GM23248 (cell line): ENCODE measurements around the gene SEPTIN1. TPM values are rescaled to one million over a fixed set of nuclear protein-coding genes. Genes with fewer than 3 reads are reported as not detected.

Experiments
- DNase-seq: peaks from one replicate; pipeline ENCODE4 v3.0.0-alpha.2; 2015
- H2AFZ ChIP-seq: fragments of 200-600 bp; sonication (generic); 2 replicates; pipeline ENCODE4 v1.6.1; 2016; ENCODE audit warnings: antibody characterized with exemption
- H3F3A ChIP-seq: fragments of 200-600 bp; sonication (generic); 2 replicates; pipeline ENCODE4 v1.6.1; 2016; ENCODE audit warnings: mild to moderate bottlenecking, antibody characterized with exemption, mixed run types; ENCODE audit not compliant: insufficient read depth
- H3K27ac ChIP-seq: fragments of 200-600 bp; sonication (generic); 2 replicates; pipeline ENCODE4 v1.5.1; 2016; ENCODE audit warnings: mild to moderate bottlenecking
- H3K27me3 ChIP-seq: fragments of 200-600 bp; sonication (generic); replicated peaks from 2 replicates; pipeline ENCODE4 v1.6.1; 2016; ENCODE audit warnings: mild to moderate bottlenecking; ENCODE audit not compliant: insufficient read depth
- H3K36me3 ChIP-seq: fragments of 200-600 bp; sonication (generic); 2 replicates; pipeline ENCODE4 v1.6.1; 2016; ENCODE audit warnings: low read depth, mild to moderate bottlenecking
- H3K4me1 ChIP-seq: fragments of 200-600 bp; sonication (generic); 2 replicates; pipeline ENCODE4 v1.6.1; 2016; ENCODE audit warnings: mild to moderate bottlenecking; ENCODE audit not compliant: insufficient read depth
- H3K4me2 ChIP-seq: fragments of 200-600 bp; sonication (generic); one replicate; pipeline ENCODE4 v1.6.1; 2016; ENCODE audit warnings: mild to moderate bottlenecking; ENCODE audit not compliant: unreplicated experiment
- H3K4me3 ChIP-seq: fragments of 200-600 bp; sonication (generic); 2 replicates; pipeline ENCODE4 v1.5.1; 2016; ENCODE audit warnings: mild to moderate bottlenecking
- H3K79me2 ChIP-seq: fragments of 200-600 bp; sonication (generic); 2 replicates; pipeline ENCODE4 v1.6.1; 2016; ENCODE audit warnings: mild to moderate bottlenecking; ENCODE audit not compliant: insufficient read depth
- H3K9ac ChIP-seq: fragments of 200-600 bp; sonication (generic); 2 replicates; pipeline ENCODE4 v1.6.1; 2016; ENCODE audit warnings: mild to moderate bottlenecking
- H3K9me2 ChIP-seq: fragments of 200-600 bp; sonication (generic); 2 replicates; pipeline ENCODE4 v1.6.1; 2016; ENCODE audit warnings: mixed run types, mild to moderate bottlenecking, moderate library complexity; ENCODE audit not compliant: insufficient read depth
- H3K9me3 ChIP-seq: fragments of 200-600 bp; sonication (generic); one replicate; pipeline ENCODE4 v1.6.1; 2017; ENCODE audit warnings: low read depth
- H4K20me1 ChIP-seq: fragments of 200-600 bp; sonication (generic); 2 replicates; pipeline ENCODE4 v1.6.0; 2016; ENCODE audit not compliant: insufficient read depth
- EZH2 ChIP-seq: fragments of 200-600 bp; sonication (generic); IDR thresholded peaks from 2 replicates; pipeline ENCODE4 v1.6.1; 2018; ENCODE audit warnings: antibody characterized with exemption, mild to moderate bottlenecking; ENCODE audit not compliant: insufficient read depth, poor library complexity, severe bottlenecking
- EZH2phosphoT487 ChIP-seq: fragments of 200-600 bp; sonication (generic); IDR thresholded peaks from 2 replicates; pipeline ENCODE4 v1.6.1; 2018; ENCODE audit warnings: antibody characterized with exemption, moderate library complexity, mild to moderate bottlenecking, low read depth; ENCODE audit not compliant: insufficient read depth
- WGBS, 2 experiments: methylation state at CpG; one replicate each; pipeline ENCODE4 v1.1.6; 2015 to 2017; ENCODE audit warnings: low lambda C conversion rate in 2 of 2, low coverage in 1 of 2; ENCODE audit errors: missing lambda C conversion rate in 2 of 2; 5-methylcytosine and 5-hydroxymethylcytosine counted together
- in situ Hi-C: fragments of 300-500 bp; cut with MboI; formaldehyde crosslinking; loops from 2 replicates; pipeline ENCODE4 v1.15.0; 2020
- polyA plus RNA-seq: library from polyadenylated mRNA; unstranded; fragments of >200 nt; fragmentation: Nextera tagmentation; extraction: Ambion mirVana; gene quantifications from 2 replicates; pipeline ENCODE4 v1.2.1, GENCODE V29; 2016
- total RNA-seq: library from RNA; depleted of rRNA; stranded (reverse); fragments of >200 nt; shearing (Covaris generic); gene quantifications from 2 replicates; pipeline ENCODE4 v1.2.3, GENCODE V29; 2014

SEPTIN1 gene
- total and polyA plus RNA-seq, 2 experiments from 2014 or later: 1.9 TPM; not detected in 1

GRCh38 chr16:30380803-30381208, 1.6 kb downstream of the SEPTIN1 start:
- Histone ChIP-seq H4K20me1 (no peaks in the 10 kb centered on the region), H3K27ac (no peak overlapping the region), H3K36me3 (no peaks in the 10 kb centered on the region), H3K27me3 (no peaks in the 10 kb centered on the region), H3K9ac (no peak overlapping the region), H3K4me1 (peaks cover 4% of the 10 kb centered on the region), H3F3A (0 out of 2 replicates have a peak, but pooled peaks cover 3% of the 10 kb centered on the region), H3K9me2 (no peaks in the 10 kb centered on the region), H3K79me2 (no peaks in the 10 kb centered on the region), H2AFZ (no peak overlapping the region), H3K4me2 (no peak overlapping the region), H3K4me3 (no peak overlapping the region), H3K9me3 (no peaks in the 10 kb centered on the region)
- no peak for TF ChIP-seq EZH2phosphoT487
- TF ChIP-seq EZH2: no peak
- WGBS, 2 experiments: 65 to 71% methylated on average over 6 of the region's 6 CpGs
- DNase-seq: no peak
- in situ Hi-C loops: no loop called here

- no peaks in the 10 kb centered on the region for H3K9me2 ChIP-seq
- H3F3A ChIP-seq: 0 out of 2 replicates have a peak, but pooled peaks cover 3% of the 10 kb centered on the region
- TF ChIP-seq EZH2phosphoT487 (no peak), EZH2 (no peak)
- H3K4me2 ChIP-seq: no peak overlapping the region
- no peaks in the 10 kb centered on the region for H3K27me3 ChIP-seq
- no peak overlapping the region for H2AFZ ChIP-seq
- in situ Hi-C loops: no loop called here
- no peak overlapping the region for H3K9ac ChIP-seq
- no peaks in the 10 kb centered on the region for H3K9me3 ChIP-seq
- peaks cover 4% of the 10 kb centered on the region for H3K4me1 ChIP-seq
- no peak overlapping the region for H3K4me3 ChIP-seq
- no peak for DNase-seq
- 75 to 77% methylated on average over 4 of the region's 4 CpGs for WGBS, 2 experiments
- no peaks in the 10 kb centered on the region for H3K79me2 ChIP-seq
- H4K20me1 ChIP-seq: no peaks in the 10 kb centered on the region
- no peak overlapping the region for H3K27ac ChIP-seq
- H3K36me3 ChIP-seq: no peaks in the 10 kb centered on the region
Observed at GRCh38 chr16:30380072-30380802, 2.1 kb downstream of the SEPTIN1 start.

GRCh38 chr16:30379158-30379783, 3.1 kb downstream of the SEPTIN1 start:
- no peaks in the 10 kb centered on the region for H3K36me3 ChIP-seq
- H3K4me3 ChIP-seq: peak overlapping the region; percentile 80
- no peaks in the 10 kb centered on the region for H4K20me1 ChIP-seq
- H3K27me3 ChIP-seq: no peaks in the 10 kb centered on the region
- peaks cover 4% of the 10 kb centered on the region for H3K4me1 ChIP-seq
- no peaks in the 10 kb centered on the region for H3K9me3 ChIP-seq
- peak overlapping the region; percentile 86 for H2AFZ ChIP-seq
- peak overlapping the region; percentile 82 for H3K4me2 ChIP-seq
- WGBS, 2 experiments: 40 to 50% methylated on average over 20 to 27 of the region's 27 CpGs
- H3K79me2 ChIP-seq: no peaks in the 10 kb centered on the region
- DNase-seq: no peak
- in situ Hi-C loops: no loop called here
- H3K9me2 ChIP-seq: no peaks in the 10 kb centered on the region
- H3K9ac ChIP-seq: peak overlapping the region; percentile 97
- 0 out of 2 replicates have a peak, but pooled peaks cover 3% of the 10 kb centered on the region for H3F3A ChIP-seq
- peak overlapping the region; percentile 100; the same call in 1 of the 2 replicates for H3K27ac ChIP-seq
- TF ChIP-seq EZH2 (no peak), EZH2phosphoT487 (no peak)

GRCh38 chr16:30378236-30379157, 3.9 kb downstream of the SEPTIN1 start:
- Histone ChIP-seq H3K27me3 (no peaks in the 10 kb centered on the region), H3K27ac (peak overlapping the region; percentile 100), H3K9me2 (no peaks in the 10 kb centered on the region), H3K4me2 (peak overlapping the region; percentile 95), H4K20me1 (no peaks in the 10 kb centered on the region), H3K9me3 (no peaks in the 10 kb centered on the region), H3K36me3 (no peaks in the 10 kb centered on the region), H3F3A (0 out of 2 replicates have a peak, but pooled peaks cover 3% of the 10 kb centered on the region), H3K4me1 (peaks cover 4% of the 10 kb centered on the region), H2AFZ (peak overlapping the region; percentile 92), H3K9ac (peak overlapping the region; percentile 97), H3K79me2 (no peaks in the 10 kb centered on the region), H3K4me3 (peak overlapping the region; percentile 80)
- 1 to 2% methylated on average over 38 to 63 of the region's 67 CpGs for WGBS, 2 experiments
- in situ Hi-C loops: no loop called here
- TF ChIP-seq EZH2: no peak
- no peak for TF ChIP-seq EZH2phosphoT487
- peak; percentile 100 for DNase-seq
